Calu3 (cell line): ENCODE results near the gene PSKH1. TPM values are rescaled to one million over a fixed set of nuclear protein-coding genes. Genes with fewer than 3 reads are reported as not detected.

Experiments used
- BruUV-seq: library from RNA; stranded (reverse); fragments of 400-500 nt; replicated peaks from 2 replicates; lab custom pipeline; 2021; lab: Mats Ljungman, UMichigan
- CTCF ChIA-PET: fragments of 300-600 bp; sonication (Branson Sonifier 250); formaldehyde crosslinking; loops from one replicate; lab custom pipeline; 2022; ENCODE audit warnings: antibody characterized with exemption; lab: Charles Lee
- DNase-seq: peaks from one replicate; pipeline ENCODE4 v3.0.0; 2022
- H3K27ac Mint-ChIP-seq: one replicate; pipeline ENCODE4 v1.8.0; 2022; ENCODE audit warnings: mixed read lengths; ENCODE audit not compliant: unreplicated experiment
- H3K27me3 Mint-ChIP-seq: one replicate; pipeline ENCODE4 v1.8.0; 2022; ENCODE audit warnings: mixed read lengths; ENCODE audit not compliant: unreplicated experiment
- H3K36me3 Mint-ChIP-seq: one replicate; pipeline ENCODE4 v1.8.0; 2022; ENCODE audit warnings: mild to moderate bottlenecking, moderate library complexity, mixed read lengths; ENCODE audit not compliant: insufficient read depth, unreplicated experiment
- H3K4me1 Mint-ChIP-seq: one replicate; pipeline ENCODE4 v1.8.0; 2022; ENCODE audit warnings: mild to moderate bottlenecking, low read depth, mixed read lengths; ENCODE audit not compliant: unreplicated experiment
- H3K4me3 Mint-ChIP-seq: one replicate; pipeline ENCODE4 v1.8.0; 2022; ENCODE audit warnings: mild to moderate bottlenecking, low read depth, moderate library complexity, mixed read lengths; ENCODE audit not compliant: unreplicated experiment
- H3K9me3 Mint-ChIP-seq: one replicate; pipeline ENCODE4 v1.8.0; 2022; ENCODE audit warnings: low read depth, mixed read lengths; ENCODE audit not compliant: unreplicated experiment
- CTCF ChIP-seq: fragments of 200-600 bp; IDR thresholded peaks from one replicate; pipeline ENCODE4 v1.8.0; 2022; ENCODE audit warnings: antibody characterized with exemption; ENCODE audit not compliant: unreplicated experiment
- intact Hi-C: fragments of 100-400 bp; cut with micrococcal nuclease; formaldehyde crosslinking; loops from one replicate; pipeline ENCODE4 v1.10.0; 2022; ENCODE audit not compliant: unreplicated experiment
- total RNA-seq: library from RNA; stranded (reverse); gene quantifications from 2 replicates; pipeline ENCODE4 v1.2.3, GENCODE V29; 2022

Gene PSKH1
- total RNA-seq, 1 experiment from 2014 or later: 41.7 TPM

- BruUV-seq: no TSS peak
- DNase-seq: no peak
- Mint-ChIP-seq H3K9me3 (no peaks in the 10 kb centered on the region), H3K27me3 (no peaks in the 10 kb centered on the region), H3K36me3 (peaks cover 67% of the 10 kb centered on the region), H3K4me3 (no peak overlapping the region), H3K27ac (no peak overlapping the region), H3K4me1 (peaks cover 31% of the 10 kb centered on the region)
- CTCF ChIA-PET: interaction anchor here (0.6 to 0.7 kb wide), 3 partner anchors 13 to 90 kb away, joined by 3 to 8 read pairs (median 5); partner anchors contain the start of gene NRN1L
- intact Hi-C loops: no loop called here
- no peak for TF ChIP-seq CTCF
These were observed 21.8 kb upstream of the PSKH1 start for GRCh38 chr16:67871256-67871655.

- Mint-ChIP-seq H3K9me3 (no peaks in the 10 kb centered on the region), H3K4me3 (peak overlapping the region; percentile 87), H3K36me3 (peaks cover 58% of the 10 kb centered on the region), H3K27me3 (no peaks in the 10 kb centered on the region), H3K4me1 (peaks cover 31% of the 10 kb centered on the region), H3K27ac (peak overlapping the region; percentile 84)
- TF ChIP-seq CTCF: no peak
- CTCF ChIA-PET: no interaction called here
- intact Hi-C loops: no loop called here
- DNase-seq: no peak
- no TSS peak for BruUV-seq
These were observed 20.9 kb upstream of the PSKH1 start for GRCh38 chr16:67872131-67872630.

GRCh38 chr16:67872631-67873434, 20.2 kb upstream of the PSKH1 start, which contains the start of gene EDC4:
Gene EDC4, plus strand, starts transcription at chr16:67873052. Its CDS starts 210 bp downstream, at chr16:67873262.
- CTCF ChIA-PET: interaction anchor here (1.3 to 2.3 kb wide), 2 partner anchors 11 to 56 kb away, joined by 8 to 10 read pairs; partner anchors contain the start of gene NRN1L
- BruUV-seq: no TSS peak
- peak within 1 kb of the TSS; percentile 84 for H3K27ac Mint-ChIP-seq

More at GRCh38 chr16:67872631-67873434, 20.2 kb upstream of the PSKH1 start, which contains the start of gene EDC4:
- intact Hi-C loops: no loop called here
- DNase-seq: peak; percentile 94
- no peak for TF ChIP-seq CTCF
- H3K9me3 Mint-ChIP-seq: no peaks in the 10 kb centered on the region
- H3K36me3 Mint-ChIP-seq: peaks cover 58% of the 10 kb centered on the region
- H3K4me3 Mint-ChIP-seq: peak within 1 kb of the TSS; percentile 87
- peaks cover 31% of the 10 kb centered on the region for H3K4me1 Mint-ChIP-seq
- no peaks in the 10 kb centered on the region for H3K27me3 Mint-ChIP-seq
